Urinary bladder (tissue), 4 donors: ENCODE measurements around the gene CASQ1. TPM values are rescaled to one million over a fixed set of nuclear protein-coding genes. Genes with fewer than 3 reads are reported as not detected.

Experiments
- DNase-seq: peaks from one replicate; pipeline ENCODE4 v3.0.0-alpha.2; 2015; ENCODE audit errors: extremely low spot score
- H3K27ac ChIP-seq: one replicate; pipeline ENCODE4 v1.5.1; 2013; ENCODE audit warnings: low read depth, mild to moderate bottlenecking, moderate library complexity
- H3K36me3 ChIP-seq: one replicate; pipeline ENCODE4 v1.6.1; 2013; ENCODE audit warnings: mild to moderate bottlenecking, moderate library complexity; ENCODE audit not compliant: insufficient read depth
- H3K4me1 ChIP-seq: one replicate; pipeline ENCODE4 v1.6.1; 2013; ENCODE audit warnings: mild to moderate bottlenecking, moderate library complexity; ENCODE audit not compliant: insufficient read depth
- H3K4me3 ChIP-seq: one replicate; pipeline ENCODE4 v1.5.1; 2013; ENCODE audit warnings: low read depth, low read length
- WGBS: extraction: QIAGEN DNeasy Blood & Tissue Kit; methylation state at CpG from one replicate; pipeline ENCODE4 v1.1.7; 2013; 5-methylcytosine and 5-hydroxymethylcytosine counted together
- polyA plus RNA-seq: library from polyadenylated mRNA; stranded (reverse); fragments of 200-250 nt; gene quantifications from one replicate; pipeline ENCODE4 v1.2.3, GENCODE V29; 2013
- total RNA-seq: library from RNA; depleted of rRNA; stranded (reverse); fragments of >200 nt; gene quantifications from one replicate; pipeline ENCODE4 v1.2.3, GENCODE V29; 2014
- donor health status: healthy with polysubstance abuse.
- donor health status: healthy.

Gene CASQ1
- total and polyA plus RNA-seq, 2 donors: 4.5 to 10.5 TPM

GRCh38 chr1:160200786-160201185 is 10.4 kb downstream of the CASQ1 start:
- no peak for DNase-seq
- no peak overlapping the region for H3K4me3 ChIP-seq
- H3K36me3 ChIP-seq: no peaks in the 10 kb centered on the region
- 91% methylated on average over 4 of the region's 4 CpGs for WGBS
- H3K4me1 ChIP-seq: no peaks in the 10 kb centered on the region
- no peak overlapping the region for H3K27ac ChIP-seq

GRCh38 chr1:160204526-160205241 is 14.3 kb downstream of the CASQ1 start:
- peaks cover 2% of the 10 kb centered on the region for H3K36me3 ChIP-seq
- DNase-seq: no peak
- peak overlapping the region; percentile 68 for H3K4me3 ChIP-seq
- WGBS: 22% methylated on average over 7 of the region's 7 CpGs
- H3K4me1 ChIP-seq: no peaks in the 10 kb centered on the region
- H3K27ac ChIP-seq: no peak overlapping the region

- under 1% methylated on average over 75 of the region's 76 CpGs for WGBS
- Histone ChIP-seq H3K27ac (peak within 1 kb of the TSS; percentile 78), H3K4me1 (no peaks in the 10 kb centered on the region), H3K36me3 (peaks cover 2% of the 10 kb centered on the region), H3K4me3 (peak within 1 kb of the TSS; percentile 68)
- DNase-seq: no peak
These were observed 15.1 kb downstream of the CASQ1 start, which contains the start of gene PEA15 for GRCh38 chr1:160205242-160206035. TSS of gene PEA15 (plus strand) at chr1:160205384. CDS start at chr1:160211545, 6,161 bp downstream.

GRCh38 chr1:160206036-160206389 is 15.6 kb downstream of the CASQ1 start:
- DNase-seq: no peak
- peak overlapping the region; percentile 78 for H3K27ac ChIP-seq
- H3K36me3 ChIP-seq: peaks cover 2% of the 10 kb centered on the region
- peak overlapping the region; percentile 68 for H3K4me3 ChIP-seq
- 3% methylated on average over 9 of the region's 9 CpGs for WGBS
- no peaks in the 10 kb centered on the region for H3K4me1 ChIP-seq

- Histone ChIP-seq H3K4me3 (peak overlapping the region; percentile 68), H3K4me1 (no peaks in the 10 kb centered on the region), H3K36me3 (peaks cover 2% of the 10 kb centered on the region), H3K27ac (no peak overlapping the region)
- WGBS: 45% methylated on average over 9 of the region's 9 CpGs
- no peak for DNase-seq
These were observed 16.2 kb downstream of the CASQ1 start for GRCh38 chr1:160206421-160207117.

- H3K36me3 ChIP-seq: peaks cover 2% of the 10 kb centered on the region
- WGBS: 82% methylated on average over 4 of the region's 4 CpGs
- no peak overlapping the region for H3K27ac ChIP-seq
- no peak overlapping the region for H3K4me3 ChIP-seq
- H3K4me1 ChIP-seq: no peaks in the 10 kb centered on the region
- DNase-seq: no peak
These were observed 16.8 kb downstream of the CASQ1 start for GRCh38 chr1:160207118-160207650.

- no peak overlapping the region for H3K27ac ChIP-seq
- 49% methylated on average over 9 of the region's 9 CpGs for WGBS
- H3K4me1 ChIP-seq: no peaks in the 10 kb centered on the region
- no peak for DNase-seq
- no peak overlapping the region for H3K4me3 ChIP-seq
- H3K36me3 ChIP-seq: peaks cover 4% of the 10 kb centered on the region
These were observed 17.6 kb downstream of the CASQ1 start for GRCh38 chr1:160207771-160208556.

- Histone ChIP-seq H3K36me3 (peaks cover 5% of the 10 kb centered on the region), H3K4me3 (no peak overlapping the region), H3K4me1 (no peaks in the 10 kb centered on the region), H3K27ac (no peak overlapping the region)
- no peak for DNase-seq
- WGBS: 54% methylated on average over 6 of the region's 6 CpGs
These were observed 18.4 kb downstream of the CASQ1 start for GRCh38 chr1:160208557-160209320.

GRCh38 chr1:160209321-160210046 is 19.1 kb downstream of the CASQ1 start:
- DNase-seq: no peak
- H3K4me1 ChIP-seq: no peaks in the 10 kb centered on the region
- H3K4me3 ChIP-seq: no peak overlapping the region
- 27% methylated on average over 7 of the region's 7 CpGs for WGBS
- no peak overlapping the region for H3K27ac ChIP-seq
- H3K36me3 ChIP-seq: peaks cover 8% of the 10 kb centered on the region

- Histone ChIP-seq H3K4me3 (no peak overlapping the region), H3K4me1 (no peaks in the 10 kb centered on the region), H3K36me3 (peaks cover 8% of the 10 kb centered on the region)
These were observed 20.2 kb downstream of the CASQ1 start for GRCh38 chr1:160210561-160210960.

GRCh38 chr1:160211046-160211790 is 20.8 kb downstream of the CASQ1 start:
- DNase-seq: no peak
- whole genome bisulfite sequencing: 75% methylated on average over 10 of the region's 10 CpGs
- no peak overlapping the region for H3K27ac ChIP-seq
- H3K4me1 ChIP-seq: no peaks in the 10 kb centered on the region
- peaks cover 11% of the 10 kb centered on the region for H3K36me3 ChIP-seq
- H3K4me3 ChIP-seq: no peak overlapping the region

More at GRCh38 chr1:160210561-160210960, 20.2 kb downstream of the CASQ1 start:
- no peak overlapping the region for H3K27ac ChIP-seq
- 40% methylated on average over 5 of the region's 5 CpGs for WGBS
- no peak for DNase-seq
